GM21423 (cell line): ENCODE data around the gene DLGAP4.

ENCODE experiments used
- ATAC-seq: cut with Tn5 transposase; IDR thresholded peaks from one replicate; pipeline ENCODE4 v1.9.1; 2021; ENCODE audit warnings: mild to moderate bottlenecking, moderate library complexity; ENCODE audit not compliant: unreplicated experiment

Gene DLGAP4

GRCh38 chr20:36525620-36526365 lies 219.7 kb downstream of the DLGAP4 start:
- no peak for ATAC-seq

- ATAC-seq = no peak
These were observed 220.4 kb downstream of the DLGAP4 start for GRCh38 chr20:36526521-36527011.

- ATAC-seq = no peak
These were observed 221.4 kb downstream of the DLGAP4 start for GRCh38 chr20:36527331-36528125.

GRCh38 chr20:36528176-36528874 lies 222.2 kb downstream of the DLGAP4 start:
- ATAC-seq = no peak

GRCh38 chr20:36528875-36529417 lies 222.8 kb downstream of the DLGAP4 start:
- ATAC-seq = no peak

- no peak for ATAC-seq
These were observed 226.2 kb downstream of the DLGAP4 start for GRCh38 chr20:36532388-36532787.

- ATAC-seq = no peak
These were observed 226.7 kb downstream of the DLGAP4 start for GRCh38 chr20:36532822-36533221.

GRCh38 chr20:36538026-36538722 lies 232.0 kb downstream of the DLGAP4 start:
- ATAC-seq = no peak

GRCh38 chr20:36540551-36541211 lies 234.5 kb downstream of the DLGAP4 start:
- ATAC-seq = no peak

GRCh38 chr20:36541227-36541767 lies 235.2 kb downstream of the DLGAP4 start, which contains the start of gene MYL9:
Gene MYL9 (plus strand): TSS chr20:36541519. CDS start chr20:36544885, 3,366 bp downstream.
- no peak for ATAC-seq

- ATAC-seq = no peak
These were observed 235.8 kb downstream of the DLGAP4 start for GRCh38 chr20:36541768-36542488.

GRCh38 chr20:36542516-36543183 lies 236.5 kb downstream of the DLGAP4 start:
- no peak for ATAC-seq

GRCh38 chr20:36543184-36544133 lies 237.3 kb downstream of the DLGAP4 start:
- ATAC-seq = no peak

GRCh38 chr20:36544134-36545018 lies 238.2 kb downstream of the DLGAP4 start:
- ATAC-seq = no peak

GRCh38 chr20:36546111-36546736 lies 240.1 kb downstream of the DLGAP4 start:
- ATAC-seq = no peak
